NB4 (cell line): ENCODE results near the gene AS3MT.
"Not testable (repeated sequence)": the region's sequence is repeated elsewhere in the genome, so short reads cannot be mapped to it uniquely, and the experiment has no call there.

ENCODE experiments used
- DNase-seq: peaks from one replicate; pipeline ENCODE4 v3.0.0; 2010; ENCODE audit warnings: low read depth
- H3K4me3 ChIP-seq: one replicate; pipeline ENCODE4 v1.5.1; 2011; ENCODE audit warnings: mild to moderate bottlenecking, low read depth, low read length, moderate library complexity
- CTCF ChIP-seq: IDR thresholded peaks from one replicate; pipeline ENCODE4 v1.5.1; 2012; ENCODE audit warnings: low read depth, low read length
- MAX ChIP-seq: IDR thresholded peaks from 2 replicates; pipeline ENCODE4 v1.6.1; 2011; ENCODE audit warnings: low read depth, low read length
- MYC ChIP-seq: IDR thresholded peaks from 2 replicates; pipeline ENCODE4 v1.6.1; 2011; ENCODE audit warnings: low read depth, low read length
- POLR2A ChIP-seq: IDR thresholded peaks from 2 replicates; pipeline ENCODE4 v1.6.1; 2011; ENCODE audit warnings: mild to moderate bottlenecking; ENCODE audit not compliant: insufficient read length; ENCODE audit errors: extremely low read depth

Gene AS3MT

GRCh38 chr10:102869258-102870198 lies at the start of gene AS3MT:
Gene AS3MT (plus strand): TSS chr10:102869470. CDS start chr10:102869593, 123 bp downstream.
- TF ChIP-seq MAX (no peak), CTCF (no peak)
- peak; percentile 20 for DNase-seq
- no peak within 1 kb of the TSS for H3K4me3 ChIP-seq

GRCh38 chr10:102820008-102820407 lies 49.3 kb upstream of the AS3MT start:
- H3K4me3 ChIP-seq, DNase-seq: not testable (repeated sequence)

GRCh38 chr10:102822222-102822621 lies 47.0 kb upstream of the AS3MT start:
- no peak for DNase-seq
- H3K4me3 ChIP-seq, result no peak overlapping the region
- TF ChIP-seq CTCF (no peak), MYC (no peak), POLR2A (no peak), MAX (no peak)

GRCh38 chr10:102824664-102825063 lies 44.6 kb upstream of the AS3MT start:
- no peak for TF ChIP-seq POLR2A
- no peak for TF ChIP-seq CTCF
- TF ChIP-seq MYC, result no peak
- no peak for TF ChIP-seq MAX
- DNase-seq, result no peak
- no peak overlapping the region for H3K4me3 ChIP-seq

- TF ChIP-seq CTCF (no peak), MAX (no peak), POLR2A (no peak), MYC (no peak)
- H3K4me3 ChIP-seq, result no peak overlapping the region
- DNase-seq, result no peak
Observed at GRCh38 chr10:102826148-102826796, 43.0 kb upstream of the AS3MT start.

GRCh38 chr10:102827597-102827975 lies 41.7 kb upstream of the AS3MT start:
- DNase-seq, result no peak
- TF ChIP-seq MYC (no peak), MAX (no peak), CTCF (no peak), POLR2A (no peak)

More at GRCh38 chr10:102827597-102827975, 41.7 kb upstream of the AS3MT start:
- H3K4me3 ChIP-seq, result no peak overlapping the region
